ENCODE results near the gene PTBP1.

DNA sequence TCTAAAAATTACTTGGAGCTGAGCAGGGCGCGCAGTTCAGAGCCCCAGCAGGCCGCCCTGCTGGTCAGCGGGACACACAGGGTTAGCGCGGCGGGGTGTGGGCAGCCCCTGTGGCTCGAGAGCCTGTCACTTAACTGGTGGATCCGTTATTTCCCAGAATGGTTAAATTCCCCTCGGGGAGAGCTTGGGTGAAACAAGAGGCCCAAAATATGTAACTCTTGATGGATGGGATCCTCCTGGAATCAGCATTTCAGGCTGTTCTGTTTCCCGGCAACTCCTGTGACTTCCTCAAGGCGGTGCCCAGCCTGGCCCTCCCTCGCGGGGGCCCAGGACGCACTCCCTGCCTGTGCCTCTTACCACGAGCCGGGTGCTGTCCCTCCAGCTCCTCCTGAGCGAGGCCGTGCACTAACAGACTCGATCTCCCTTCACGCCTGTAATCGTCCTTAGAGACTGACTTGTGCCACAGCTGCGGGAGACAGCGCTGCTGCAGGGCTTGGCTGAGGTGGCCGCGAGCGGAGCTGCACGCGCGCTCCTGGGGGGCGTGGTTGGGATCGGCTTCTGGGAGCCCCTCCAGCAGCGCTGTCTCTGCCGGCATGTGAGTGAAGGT is 9.7 kb downstream of the PTBP1 start:
- TF ChIP-seq SMARCC2 (IDR thresholded peaks at IDR 0.05) (no peak), ZNF317 (CRISPR knock-in tag; IDR thresholded peaks at IDR 0.05) (no peak), BRF2 (CRISPR knock-in tag; IDR thresholded peaks at IDR 0.05) (no peak)
